ENCODE results near the gene GJC1. TPM values are rescaled to one million over a fixed set of nuclear protein-coding genes. Genes with fewer than 3 reads are reported as not detected.

GJC1 gene
- total RNA-seq, 1 donor from 2014 or later = 9.9 TPM

- Histone ChIP-seq H3K4me3 (no peak overlapping the region), H3K9me3 (no peaks in the 10 kb centered on the region), H3K27me3 (no peaks in the 10 kb centered on the region), H3K36me3 (no peaks in the 10 kb centered on the region), H3K4me1 (peaks cover 5 to 15% of the 10 kb centered on the region in 2 donors), H3K27ac (peak overlapping the region; percentile 38 to 60)
- TF ChIP-seq CTCF (IDR thresholded peaks at IDR 0.05) = no peak
- intact Hi-C loops (cut with DNase I) = no loop called here
- no peak for DNase-seq (ENCODE audit: low spot score in 2 of 2)
These were observed 44.2 kb downstream of the GJC1 start for GRCh38 chr17:44785921-44786320.

DNA sequence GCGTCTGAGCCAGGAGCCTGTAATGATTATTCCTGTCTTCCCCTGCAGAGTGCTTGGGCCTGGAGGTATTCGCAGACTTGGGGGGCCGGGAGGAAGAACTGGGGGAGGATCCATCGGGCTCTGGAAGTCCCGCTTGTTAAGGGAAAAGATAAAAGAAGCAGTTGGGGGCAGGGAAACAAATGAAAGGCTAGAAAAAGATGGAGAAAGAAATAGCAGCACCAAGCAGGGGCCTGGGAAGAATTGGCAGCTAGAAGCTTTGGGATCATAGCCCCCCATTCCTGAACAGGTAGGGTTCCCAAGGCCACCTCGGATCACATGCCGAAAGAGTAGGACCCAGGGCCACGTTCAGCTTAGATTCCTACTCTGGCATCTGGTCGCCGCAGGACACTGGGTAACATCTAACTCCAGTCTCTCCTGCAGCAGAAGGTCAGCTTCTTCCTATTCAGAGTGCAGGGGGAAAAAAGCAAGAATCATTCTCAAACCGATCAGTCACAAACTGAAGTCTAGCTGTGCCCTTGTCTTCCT, 47.7 kb downstream of the GJC1 start:
- intact Hi-C loops (cut with DNase I) = no loop called here
- no peak for DNase-seq (ENCODE audit: low spot score in 2 of 2)
- Histone ChIP-seq H3K4me3 (no peak overlapping the region), H3K27ac (peak overlapping the region; percentile 48 to 50), H3K36me3 (no peaks in the 10 kb centered on the region), H3K27me3 (no peaks in the 10 kb centered on the region), H3K4me1 (peaks cover 9 to 11% of the 10 kb centered on the region in 2 donors), H3K9me3 (no peaks in the 10 kb centered on the region)
- no peak for TF ChIP-seq CTCF (IDR thresholded peaks at IDR 0.05)

- H3K27ac ChIP-seq = peak overlapping the region; percentile 48 to 50
These were observed 48.3 kb downstream of the GJC1 start for GRCh38 chr17:44781551-44782325.

DNA sequence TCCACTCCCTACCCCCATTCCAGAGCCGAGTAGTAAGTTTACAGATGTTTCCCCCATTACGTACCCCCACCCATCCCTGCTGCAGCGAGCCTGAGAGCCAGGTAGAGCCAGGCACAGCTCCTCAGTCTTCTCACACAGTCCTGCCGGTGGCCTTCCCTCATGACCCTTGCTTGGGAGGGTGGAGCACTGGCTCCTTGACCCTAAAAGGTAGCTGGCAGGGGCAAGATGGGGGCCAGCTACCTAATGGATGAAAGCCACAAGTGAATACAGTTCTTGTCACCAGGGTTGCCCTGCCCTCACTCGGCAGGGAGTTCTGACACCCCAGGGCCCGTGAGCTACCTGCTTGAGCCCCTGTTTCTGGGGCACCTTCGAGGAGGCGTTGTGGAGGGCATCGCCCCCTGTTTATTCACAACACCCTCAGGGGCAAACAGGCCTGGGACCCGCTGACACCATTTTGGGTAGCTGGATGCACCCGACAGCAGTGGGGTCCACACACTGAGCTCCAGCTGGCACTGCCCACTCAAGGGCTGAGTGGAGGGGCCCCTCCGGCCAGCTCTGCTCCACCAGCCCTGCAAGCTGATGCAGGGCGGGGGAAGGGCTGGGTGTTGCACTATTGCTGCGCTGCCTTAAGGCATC, 49.1 kb downstream of the GJC1 start:
- H3K9me3 ChIP-seq = no peaks in the 10 kb centered on the region
- no peaks in the 10 kb centered on the region for H3K36me3 ChIP-seq
- peak overlapping the region in 1 of 2 donors; percentile 48 for H3K27ac ChIP-seq
- peaks cover 9 to 11% of the 10 kb centered on the region in 2 donors for H3K4me1 ChIP-seq
- no peaks in the 10 kb centered on the region for H3K27me3 ChIP-seq
- TF ChIP-seq CTCF (IDR thresholded peaks at IDR 0.05) = no peak
- DNase-seq (ENCODE audit: low spot score in 2 of 2) = no peak
- intact Hi-C loops (cut with DNase I) = no loop called here
- no peak overlapping the region for H3K4me3 ChIP-seq

More at GRCh38 chr17:44781551-44782325, 48.3 kb downstream of the GJC1 start:
- Histone ChIP-seq H3K4me3 (no peak overlapping the region), H3K36me3 (no peaks in the 10 kb centered on the region), H3K27me3 (no peaks in the 10 kb centered on the region), H3K9me3 (no peaks in the 10 kb centered on the region), H3K4me1 (peaks cover 4 to 6% of the 10 kb centered on the region in 2 donors)
- intact Hi-C loops (cut with DNase I) = no loop called here
- DNase-seq (ENCODE audit: low spot score in 2 of 2) = no peak
- TF ChIP-seq CTCF (IDR thresholded peaks at IDR 0.05) = no peak

GRCh38 chr17:44780161-44780560, 49.9 kb downstream of the GJC1 start:
- Histone ChIP-seq H3K4me1 (peaks cover 11 to 13% of the 10 kb centered on the region in 2 donors), H3K27me3 (no peaks in the 10 kb centered on the region), H3K27ac (peak overlapping the region in 1 of 2 donors; percentile 35), H3K9me3 (no peaks in the 10 kb centered on the region), H3K36me3 (no peaks in the 10 kb centered on the region), H3K4me3 (no peak overlapping the region)
- intact Hi-C loops (cut with DNase I) = no loop called here
- TF ChIP-seq CTCF (IDR thresholded peaks at IDR 0.05) = no peak
- no peak for DNase-seq (ENCODE audit: low spot score in 2 of 2)
